HG03521 (cell line): ENCODE results near the gene ARHGAP32.

ENCODE experiments used
- ATAC-seq: cut with Tn5 transposase; IDR thresholded peaks from one replicate; pipeline ENCODE4 v1.9.1; 2021; ENCODE audit warnings: mild to moderate bottlenecking, moderate library complexity; ENCODE audit not compliant: unreplicated experiment

The ARHGAP32 gene

GRCh38 chr11:128917144-128917724, 274.9 kb downstream of the ARHGAP32 start:
- ATAC-seq: no peak

- no peak for ATAC-seq
Measured at GRCh38 chr11:128916681-128917080, 275.4 kb downstream of the ARHGAP32 start.

DNA sequence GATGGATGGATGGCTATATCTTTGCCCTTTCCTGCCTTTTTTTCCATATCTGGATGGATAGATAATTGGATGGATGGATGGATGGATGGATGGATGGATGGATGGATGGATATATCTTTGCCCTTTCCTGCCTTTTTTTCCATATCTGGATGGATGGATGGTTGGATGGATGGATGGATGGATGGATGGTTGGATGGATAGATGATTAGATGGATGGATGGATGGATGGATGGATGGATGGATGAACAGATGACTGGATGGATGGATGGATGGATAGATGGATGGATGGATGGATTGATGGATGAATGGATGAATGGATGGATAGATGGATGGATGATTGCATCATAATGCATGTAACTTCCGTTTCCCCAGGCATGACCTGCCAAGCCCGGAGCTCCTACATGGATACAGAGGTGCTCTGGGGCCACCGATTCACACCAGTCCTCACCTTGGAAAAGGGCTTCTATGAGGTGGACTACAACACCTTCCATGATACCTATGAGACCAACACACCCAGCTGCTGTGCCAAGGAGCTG, 276.0 kb downstream of the ARHGAP32 start:
- no peak for ATAC-seq

DNA sequence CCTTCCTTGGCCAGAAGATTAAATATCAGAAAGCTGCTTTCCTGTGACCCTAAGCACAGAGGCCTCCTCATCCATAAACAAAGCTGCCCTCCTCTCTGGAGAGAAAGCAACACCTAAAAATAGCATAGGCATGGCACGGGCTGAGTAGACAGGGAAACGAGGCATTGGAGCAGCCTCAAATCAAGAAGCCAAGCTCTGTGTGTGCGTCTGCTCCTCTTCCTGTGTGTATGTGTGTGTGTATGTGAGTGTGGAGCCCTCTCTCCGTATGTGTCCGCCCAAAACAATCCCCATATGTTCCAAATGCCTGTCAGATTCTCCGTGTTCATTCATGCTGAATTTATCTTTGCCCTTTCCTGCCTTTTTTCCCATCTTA, 277.0 kb downstream of the ARHGAP32 start:
- no peak for ATAC-seq
